SK-N-SH treated with all-trans-retinoic acid at 6 μM for 48 hours (cell line): ENCODE data around the gene KCNMB2.

Experiments used
- CREB5 ChIP-seq: fragments of 250-450 bp; sonication (Bioruptor Pico); IDR thresholded peaks from 2 replicates; pipeline ENCODE4 v1.5.1; 2020; ENCODE audit warnings: low read depth, mild to moderate bottlenecking, moderate library complexity
- CSRNP3 ChIP-seq: fragments of 250-450 bp; sonication (Bioruptor Pico); IDR thresholded peaks from 2 replicates; pipeline ENCODE4 v1.5.1; 2021; ENCODE audit warnings: mild to moderate bottlenecking, moderate library complexity
- ESRRG ChIP-seq: fragments of 250-450 bp; sonication (Bioruptor Pico); IDR thresholded peaks from 2 replicates; pipeline ENCODE4 v1.6.1; 2021; ENCODE audit warnings: mild to moderate bottlenecking
- ISL1 ChIP-seq: fragments of 250-450 bp; sonication (Bioruptor Pico); IDR thresholded peaks from 2 replicates; pipeline ENCODE4 v2.1.2; 2022; ENCODE audit warnings: mild to moderate bottlenecking, moderate library complexity
- OSR1 ChIP-seq: fragments of 250-450 bp; sonication (Bioruptor Pico); IDR thresholded peaks from 2 replicates; pipeline ENCODE4 v1.8.0; 2022; ENCODE audit warnings: moderate library complexity, mild to moderate bottlenecking, inconsistent platforms
- POU6F1 ChIP-seq: fragments of 250-450 bp; sonication (Bioruptor Pico); IDR thresholded peaks from 2 replicates; pipeline ENCODE4 v1.8.0; 2021; ENCODE audit warnings: low read depth, mild to moderate bottlenecking, moderate library complexity, borderline replicate concordance
- PPARA ChIP-seq: fragments of 250-450 bp; sonication (Bioruptor Pico); IDR thresholded peaks from 2 replicates; pipeline ENCODE4 v1.5.0; 2020; ENCODE audit warnings: mild to moderate bottlenecking, borderline replicate concordance
- RARB ChIP-seq: fragments of 250-450 bp; sonication (Bioruptor Pico); IDR thresholded peaks from 2 replicates; pipeline ENCODE4 v1.8.0; 2021; ENCODE audit warnings: mild to moderate bottlenecking, moderate library complexity
- TSHZ2 ChIP-seq: fragments of 250-450 bp; sonication (Bioruptor Pico); IDR thresholded peaks from 2 replicates; pipeline ENCODE4 v1.5.0; 2020; ENCODE audit warnings: mild to moderate bottlenecking, moderate library complexity
- ZC3H10 ChIP-seq: fragments of 250-450 bp; sonication (Bioruptor Pico); IDR thresholded peaks from 2 replicates; pipeline ENCODE4 v1.5.1; 2021; ENCODE audit warnings: mild to moderate bottlenecking, moderate library complexity
- ZFP30 ChIP-seq: fragments of 450-650 bp; formaldehyde crosslinking; IDR thresholded peaks from 2 replicates; pipeline ENCODE4 v1.5.0; 2022; ENCODE audit warnings: mild to moderate bottlenecking, moderate library complexity
- ZNF70 ChIP-seq: fragments of 450-650 bp; formaldehyde crosslinking; IDR thresholded peaks from 2 replicates; pipeline ENCODE4 v1.5.0; 2020; ENCODE audit warnings: mild to moderate bottlenecking, moderate library complexity
- ZNF8 ChIP-seq: fragments of 450-650 bp; formaldehyde crosslinking; IDR thresholded peaks from 2 replicates; pipeline ENCODE4 v1.5.0; 2020; ENCODE audit warnings: mild to moderate bottlenecking, moderate library complexity

GRCh38 chr3:178514401-178514800, 21.8 kb upstream of the KCNMB2 start:
- no peak for TF ChIP-seq TSHZ2
- no peak for TF ChIP-seq ZNF8 (CRISPR knock-in tag)
- no peak for TF ChIP-seq POU6F1 (CRISPR knock-in tag)
- TF ChIP-seq ISL1 (CRISPR knock-in tag), result no peak
- TF ChIP-seq RARB (CRISPR knock-in tag), result no peak
- no peak for TF ChIP-seq ZC3H10
- no peak for TF ChIP-seq CSRNP3 (CRISPR knock-in tag)
- TF ChIP-seq ZNF70 (CRISPR knock-in tag), result no peak
- no peak for TF ChIP-seq ESRRG (CRISPR knock-in tag)
- TF ChIP-seq CREB5 (CRISPR knock-in tag), result no peak
- TF ChIP-seq PPARA, result no peak
- no peak for TF ChIP-seq OSR1 (CRISPR knock-in tag)
- no peak for TF ChIP-seq ZFP30 (CRISPR knock-in tag)
